GM18951 (cell line): ENCODE data around the gene METTL15.
A peak's percentile ranks its signal among the peaks of the same experiment; 100 is the strongest.
"Not testable (repeated sequence)": the region's sequence is repeated elsewhere in the genome, so short reads cannot be mapped to it uniquely, and the experiment has no call there.

ENCODE experiments used
- POLR2A ChIP-seq: IDR thresholded peaks from 4 replicates; pipeline ENCODE4 v1.6.1; 2011; ENCODE audit warnings: mild to moderate bottlenecking; ENCODE audit not compliant: insufficient read length, insufficient read depth; ENCODE audit errors: extremely low read depth
- in situ Hi-C: fragments of 300-500 bp; cut with MboI; formaldehyde crosslinking; loops from one replicate; pipeline ENCODE4 v1.12.0; 2022; ENCODE audit warnings: low sequenced_read_pairs, mixed read lengths, inconsistent platforms; ENCODE audit not compliant: unreplicated experiment

Gene METTL15, protein sequence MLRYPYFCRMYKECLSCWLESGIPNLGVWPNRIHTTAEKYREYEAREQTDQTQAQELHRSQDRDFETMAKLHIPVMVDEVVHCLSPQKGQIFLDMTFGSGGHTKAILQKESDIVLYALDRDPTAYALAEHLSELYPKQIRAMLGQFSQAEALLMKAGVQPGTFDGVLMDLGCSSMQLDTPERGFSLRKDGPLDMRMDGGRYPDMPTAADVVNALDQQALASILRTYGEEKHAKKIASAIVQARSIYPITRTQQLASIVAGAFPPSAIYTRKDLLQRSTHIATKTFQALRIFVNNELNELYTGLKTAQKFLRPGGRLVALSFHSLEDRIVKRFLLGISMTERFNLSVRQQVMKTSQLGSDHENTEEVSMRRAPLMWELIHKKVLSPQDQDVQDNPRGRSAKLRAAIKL

GRCh38 chr11:28107750-28108618, at the start of gene METTL15, which contains the start of gene KIF18A:
TSS of gene METTL15 (plus strand) at chr11:28108388. CDS start at chr11:28113335, 4,947 bp downstream.
TSS of gene KIF18A (minus strand) at chr11:28108156. CDS start at chr11:28097947, 10,209 bp downstream.
- in situ Hi-C loops = no loop called here

GRCh38 chr11:28071305-28071704, 36.9 kb upstream of the METTL15 start:
- in situ Hi-C loops = no loop called here
- no peak for TF ChIP-seq POLR2A

More at GRCh38 chr11:28107750-28108618, at the start of gene METTL15, which contains the start of gene KIF18A:
- peak; percentile 71 for TF ChIP-seq POLR2A

DNA sequence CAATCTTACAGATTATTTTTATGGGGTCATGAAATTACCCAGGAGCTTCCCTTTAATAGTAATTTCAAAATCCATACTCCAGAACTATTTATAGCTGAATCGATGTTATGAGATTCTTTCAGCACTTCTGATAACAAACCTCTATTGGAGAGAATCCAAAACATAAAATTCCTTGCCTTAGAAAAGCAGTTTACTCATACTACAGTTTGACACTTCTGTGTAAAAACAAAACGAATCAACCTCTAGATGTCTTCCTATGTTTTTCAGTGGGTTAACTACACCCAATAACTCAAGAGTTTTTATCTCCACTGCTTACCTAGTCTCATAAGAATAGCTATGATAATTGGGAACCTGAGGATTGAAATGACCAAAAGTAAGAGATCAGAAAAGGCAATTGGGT, 35.9 kb upstream of the METTL15 start:
- no peak for TF ChIP-seq POLR2A
- in situ Hi-C loops = no loop called here

GRCh38 chr11:28077521-28077920, 30.7 kb upstream of the METTL15 start:
- TF ChIP-seq POLR2A = no peak

DNA sequence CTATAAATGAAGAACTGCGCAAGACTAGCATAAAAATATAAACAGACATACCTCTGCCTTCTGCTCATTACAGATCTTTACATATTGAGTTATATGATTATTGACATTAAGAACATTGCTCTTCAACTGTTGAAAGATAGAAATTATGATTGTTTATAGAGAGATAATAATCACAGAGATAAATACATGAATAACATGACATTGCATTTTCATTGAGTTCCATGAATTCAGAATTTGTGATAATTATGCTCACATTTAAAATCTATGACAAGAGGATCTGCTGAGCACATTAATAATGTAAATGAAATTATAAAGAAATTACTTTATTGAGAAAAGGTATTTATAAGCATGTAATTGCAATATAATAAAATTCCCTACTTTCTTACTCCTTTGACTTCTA, 25.1 kb upstream of the METTL15 start:
- in situ Hi-C loops = no loop called here
- TF ChIP-seq POLR2A = no peak

More at GRCh38 chr11:28077521-28077920, 30.7 kb upstream of the METTL15 start:
- in situ Hi-C loops = no loop called here

DNA sequence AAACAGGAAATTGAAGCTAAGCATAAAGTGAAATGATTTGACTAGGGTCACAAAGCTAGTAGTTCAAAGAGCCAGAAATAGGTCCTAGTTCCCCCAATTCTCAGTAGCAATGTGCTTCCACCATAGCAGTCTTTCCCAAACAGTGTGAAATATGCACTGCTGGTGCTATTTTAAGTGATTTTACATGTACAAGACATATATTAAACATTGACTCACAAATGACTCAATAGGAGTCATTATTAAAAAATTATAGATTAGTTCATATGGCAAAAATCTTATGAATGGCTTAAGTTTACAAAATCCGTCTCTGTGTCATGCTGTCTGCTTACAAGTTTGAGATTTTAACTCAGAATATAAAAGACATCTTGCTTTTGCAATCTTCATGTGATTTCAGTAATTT, 21.6 kb upstream of the METTL15 start:
- no peak for TF ChIP-seq POLR2A
- in situ Hi-C loops = no loop called here

GRCh38 chr11:28087192-28087591, 21.0 kb upstream of the METTL15 start:
- in situ Hi-C loops = not testable (repeated sequence)

DNA sequence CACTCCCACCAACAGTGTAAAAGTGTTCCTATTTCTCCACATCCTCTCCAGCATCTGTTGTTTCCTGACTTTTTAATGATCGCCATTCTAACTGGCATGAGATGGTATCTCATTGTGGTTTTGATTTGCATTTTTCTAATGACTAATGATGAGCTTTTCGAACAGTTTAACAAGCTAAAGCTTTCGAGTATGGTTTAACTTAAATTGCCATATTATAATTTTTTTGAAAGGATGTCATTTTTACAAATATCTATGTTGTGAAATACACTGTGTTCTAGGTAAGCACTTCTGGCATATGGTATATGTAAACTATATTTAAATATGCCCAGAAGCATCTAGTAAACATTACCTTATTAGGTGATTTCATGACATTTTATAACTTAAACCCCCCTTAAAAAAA, 20.5 kb upstream of the METTL15 start:
- in situ Hi-C loops = not testable (repeated sequence)

DNA sequence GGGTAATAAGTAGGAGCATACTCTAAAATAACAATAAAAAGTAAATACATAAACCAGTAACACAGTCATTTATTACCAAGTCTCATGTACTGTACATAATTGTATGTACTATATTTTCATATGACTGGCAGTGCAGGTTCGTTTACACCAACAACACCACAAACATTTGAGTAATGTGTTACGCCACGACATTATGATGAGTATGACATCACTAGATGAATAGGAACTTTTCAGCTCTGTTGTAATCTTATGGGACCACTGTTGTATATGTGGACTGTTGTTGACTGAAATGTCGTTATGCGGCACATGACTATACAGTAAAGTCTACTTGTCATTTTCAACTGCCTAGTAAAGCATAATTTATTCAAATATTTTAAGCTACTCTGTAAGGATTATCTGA, 18.8 kb upstream of the METTL15 start:
- TF ChIP-seq POLR2A = no peak
- in situ Hi-C loops = no loop called here

DNA sequence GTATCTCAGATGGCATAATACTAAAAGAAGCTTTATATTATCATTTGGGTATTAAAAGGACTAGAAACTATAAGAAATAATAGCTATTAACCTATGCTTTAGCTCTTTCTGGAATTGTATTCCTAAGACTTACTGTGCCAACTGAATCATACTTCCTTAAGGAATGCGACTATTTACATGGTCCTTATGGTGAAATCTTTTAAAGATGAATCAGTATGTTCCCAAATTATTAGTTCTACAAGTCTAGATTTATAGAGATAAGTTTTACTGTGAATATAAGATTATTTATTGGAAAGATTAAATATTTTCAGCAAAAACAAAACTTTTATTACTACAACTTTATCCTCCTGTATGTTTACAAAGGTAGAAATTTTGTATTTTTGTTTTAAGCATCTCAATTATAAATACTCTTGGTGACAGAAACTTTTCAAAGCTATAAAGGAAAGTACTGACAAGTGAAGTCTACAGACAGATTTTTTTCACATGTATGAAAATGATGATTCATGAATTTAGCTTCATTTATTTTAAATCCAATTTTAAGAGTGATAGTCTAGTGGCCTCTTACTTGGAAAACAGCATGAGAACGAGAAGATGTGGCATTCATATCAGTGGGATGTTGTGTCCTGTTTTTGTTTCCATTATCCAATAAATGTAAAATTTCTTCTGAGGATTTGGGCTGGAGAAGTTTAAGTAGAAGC, 18.0 kb upstream of the METTL15 start:
- no peak for TF ChIP-seq POLR2A
- in situ Hi-C loops = no loop called here

- TF ChIP-seq POLR2A = no peak
- in situ Hi-C loops = no loop called here
Observed at GRCh38 chr11:28092786-28093185, 15.4 kb upstream of the METTL15 start.

- in situ Hi-C loops = no loop called here
- TF ChIP-seq POLR2A = no peak
Observed at GRCh38 chr11:28098257-28098656, 9.9 kb upstream of the METTL15 start.

DNA sequence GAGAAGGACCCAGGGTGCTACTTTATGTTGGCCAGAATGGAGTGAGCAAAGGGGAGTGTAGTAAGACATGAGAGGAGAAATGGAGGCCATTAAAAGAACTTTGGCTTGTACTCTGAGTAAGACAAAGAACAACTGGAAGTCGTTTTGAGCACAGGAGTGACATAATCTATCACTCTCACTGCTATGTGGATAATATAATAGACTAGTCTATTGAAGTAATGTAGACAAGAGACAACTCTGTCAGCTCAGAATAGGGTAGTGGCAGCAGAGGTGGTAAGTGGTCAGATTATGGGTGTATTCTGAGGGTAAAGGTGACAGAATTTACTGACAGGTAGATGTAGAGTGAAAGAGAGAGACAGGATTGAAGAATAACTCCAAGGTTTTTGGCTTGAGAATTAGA, 8.5 kb upstream of the METTL15 start:
- in situ Hi-C loops = no loop called here
- no peak for TF ChIP-seq POLR2A

- TF ChIP-seq POLR2A = no peak
- in situ Hi-C loops = no loop called here
Observed at GRCh38 chr11:28100665-28101064, 7.5 kb upstream of the METTL15 start.

DNA sequence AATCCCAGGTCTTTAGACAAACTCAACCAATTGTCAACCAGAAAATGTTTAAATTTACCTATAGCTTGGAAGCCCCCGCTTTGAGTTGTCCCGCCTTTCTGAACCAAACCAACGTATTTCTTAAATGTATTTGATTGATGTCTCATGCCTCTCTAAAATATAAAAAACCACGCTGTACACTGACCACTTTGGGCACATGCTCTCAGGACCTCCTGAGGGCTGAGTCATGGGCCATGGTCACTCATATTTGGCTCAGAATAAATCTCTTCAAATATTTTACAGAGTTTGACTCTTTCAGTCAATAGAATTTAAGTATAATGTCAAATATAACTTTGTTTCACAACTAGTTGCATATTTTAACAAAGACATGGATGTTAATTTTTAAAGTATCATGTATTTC, 5.9 kb upstream of the METTL15 start:
- in situ Hi-C loops = not testable (repeated sequence)
